Vagina (tissue), 2 donors: ENCODE results near the gene CD300LB.

Experiments used
- POLR2A ChIP-seq, 2 donors: fragments of 450-650 bp; IDR thresholded peaks; one replicate each; pipeline ENCODE4 v1.6.1; 2017; ENCODE audit warnings: antibody characterized with exemption in 2 of 2, mild to moderate bottlenecking in 2 of 2, moderate library complexity in 2 of 2
- TF ChIP-seq, protein P1 (sequence below), 3 experiments: fragments of 450-650 bp in 2 of 3; fragments of 200-600 bp in 1 of 3; sonication (generic) in 1 of 3; IDR thresholded peaks; one replicate each; pipeline ENCODE4 v1.5.1; 2017 to 2019; ENCODE audit warnings: antibody characterized with exemption in 3 of 3, mild to moderate bottlenecking in 2 of 3, moderate library complexity in 2 of 3

DNA sequence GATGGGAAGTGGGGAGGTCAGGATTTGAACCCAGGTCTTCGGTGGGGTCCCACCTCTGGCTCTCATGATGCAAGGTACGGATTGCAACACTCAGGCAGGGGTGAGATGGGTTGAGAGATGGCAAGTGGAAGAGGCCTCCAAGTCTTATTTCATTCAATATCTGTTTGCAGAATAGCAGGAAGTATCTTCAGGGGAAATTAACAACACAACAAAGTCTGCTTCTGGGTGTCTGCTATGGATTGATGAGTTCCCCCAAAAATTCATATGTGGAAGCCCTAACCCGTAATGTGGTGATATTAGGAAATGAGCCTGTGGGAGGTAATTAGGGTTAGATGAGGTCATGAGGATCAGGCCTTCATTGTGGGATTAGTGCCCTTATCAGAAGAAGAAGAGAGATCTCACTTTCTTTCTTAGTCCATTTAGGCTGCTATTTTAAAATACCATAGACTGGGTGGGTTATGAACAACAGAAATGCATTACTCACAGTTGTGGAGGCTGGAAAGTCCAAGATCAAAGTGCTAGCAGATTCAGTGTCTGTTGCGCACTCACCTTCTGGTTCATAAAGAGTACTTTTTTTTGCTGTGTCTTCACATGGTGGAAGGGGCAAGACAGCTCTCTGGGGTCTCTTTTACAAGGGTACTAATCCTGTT is 40.5 kb upstream of the CD300LB start:
- TF ChIP-seq, protein P1, sequence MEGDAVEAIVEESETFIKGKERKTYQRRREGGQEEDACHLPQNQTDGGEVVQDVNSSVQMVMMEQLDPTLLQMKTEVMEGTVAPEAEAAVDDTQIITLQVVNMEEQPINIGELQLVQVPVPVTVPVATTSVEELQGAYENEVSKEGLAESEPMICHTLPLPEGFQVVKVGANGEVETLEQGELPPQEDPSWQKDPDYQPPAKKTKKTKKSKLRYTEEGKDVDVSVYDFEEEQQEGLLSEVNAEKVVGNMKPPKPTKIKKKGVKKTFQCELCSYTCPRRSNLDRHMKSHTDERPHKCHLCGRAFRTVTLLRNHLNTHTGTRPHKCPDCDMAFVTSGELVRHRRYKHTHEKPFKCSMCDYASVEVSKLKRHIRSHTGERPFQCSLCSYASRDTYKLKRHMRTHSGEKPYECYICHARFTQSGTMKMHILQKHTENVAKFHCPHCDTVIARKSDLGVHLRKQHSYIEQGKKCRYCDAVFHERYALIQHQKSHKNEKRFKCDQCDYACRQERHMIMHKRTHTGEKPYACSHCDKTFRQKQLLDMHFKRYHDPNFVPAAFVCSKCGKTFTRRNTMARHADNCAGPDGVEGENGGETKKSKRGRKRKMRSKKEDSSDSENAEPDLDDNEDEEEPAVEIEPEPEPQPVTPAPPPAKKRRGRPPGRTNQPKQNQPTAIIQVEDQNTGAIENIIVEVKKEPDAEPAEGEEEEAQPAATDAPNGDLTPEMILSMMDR (IDR thresholded peaks at IDR 0.05), result no peak
- no peak for TF ChIP-seq POLR2A (IDR thresholded peaks at IDR 0.05)
